Upper lobe of left lung (tissue), 4 donors: Measurements from ENCODE around the gene INTS2.

ENCODE experiments used
- CTCF ChIP-seq, 6 experiments: fragments of 450-650 bp in 4 of 6; fragments of 200-600 bp in 2 of 6; sonication (generic) in 2 of 6; IDR thresholded peaks; one replicate each; pipeline ENCODE4 v1.5.1; 2016 to 2019; ENCODE audit warnings: antibody characterized with exemption in 6 of 6
- EP300 ChIP-seq, 4 donors: sonication (generic); formaldehyde crosslinking; IDR thresholded peaks; one replicate each; pipeline ENCODE4 v1.5.1; 2017; ENCODE audit warnings: antibody characterized with exemption in 4 of 4, control low read depth in 2 of 4

DNA sequence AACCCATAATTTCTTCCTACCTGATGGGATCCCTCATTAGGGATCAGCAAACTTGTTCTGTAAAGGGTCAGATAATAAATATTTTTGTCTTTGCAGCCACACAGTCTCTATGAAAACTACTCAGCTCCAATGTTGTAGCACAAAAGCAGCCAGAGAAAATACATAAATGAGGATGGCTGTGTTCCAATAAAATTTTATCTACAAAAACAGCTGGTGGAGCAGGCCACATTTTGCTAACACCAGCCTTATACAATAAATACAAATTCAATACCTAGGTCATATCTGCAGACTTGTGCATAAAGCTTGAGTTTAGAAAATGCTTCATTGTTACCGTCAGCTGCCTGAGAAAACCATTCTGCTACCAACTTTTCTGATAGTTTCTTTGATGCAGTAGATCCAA lies 38.4 kb upstream of the INTS2 start:
- TF ChIP-seq CTCF (IDR thresholded peaks at IDR 0.05), result no peak
- TF ChIP-seq EP300 (IDR thresholded peaks at IDR 0.05), result no peak
